Bronchial smooth muscle cell (primary cell): ENCODE results near the gene APLF. TPM values are rescaled to one million over a fixed set of nuclear protein-coding genes. Genes with fewer than 3 reads are reported as not detected.

ENCODE experiments used
- total RNA-seq: library from RNA; depleted of rRNA; stranded (reverse); fragments of >200 nt; gene quantifications from 2 replicates; pipeline ENCODE4 v1.2.1, GENCODE V29; 2014

Gene APLF
- 3.5 and 5.9 TPM in 2 replicates for total RNA-seq

GRCh38 chr2:68467077-68467960 lies at the start of gene APLF, which contains the start of gene FBXO48:
Gene APLF, plus strand, starts transcription at chr2:68467585. Its CDS starts 147 bp downstream, at chr2:68467732.
Gene FBXO48, minus strand, starts transcription at chr2:68467294. Its CDS starts 2,149 bp downstream, at chr2:68465145.

Other genes with a start within 250 kb of the APLF start
- gene PPP3R1, start 215.1 kb upstream of the APLF start, total RNA-seq: 6.9 and 12.9 TPM in 2 replicates
- 17.2 and 18.0 TPM in 2 replicates for gene CNRIP1, start 147.6 kb upstream of the APLF start, total RNA-seq
- not detected in 2 replicates for gene PLEK, start 102.3 kb upstream of the APLF start, total RNA-seq
- gene FBXO48, start 291 bp upstream of the APLF start, total RNA-seq: 0.26 and 0.32 TPM in 2 replicates
- not detected in 2 replicates for gene PROKR1, start 176.0 kb downstream of the APLF start, total RNA-seq